GM12878 (cell line): ENCODE data around the gene SPDYE3.
"Not testable (repeated sequence)": the region's sequence is repeated elsewhere in the genome, so short reads cannot be mapped to it uniquely, and the experiment has no call there.

ENCODE experiments used
- EZH2 ChIP-seq: IDR thresholded peaks from 2 replicates; pipeline ENCODE4 v1.6.1; 2012; ENCODE audit warnings: low read depth, mild to moderate bottlenecking, control low read depth, inconsistent platforms, low read length, borderline replicate concordance; ENCODE audit not compliant: control insufficient read depth
- KAT2A ChIP-seq: conservative IDR thresholded peaks from 2 replicates; pipeline ENCODE4 v1.6.1; 2011; ENCODE audit warnings: low read depth, low read length; ENCODE audit not compliant: control insufficient read depth
- TBL1XR1 ChIP-seq: IDR thresholded peaks from 2 replicates; pipeline ENCODE4 v1.6.1; 2012; ENCODE audit warnings: low read depth, low read length, improper control_type of control experiment
- YY1 ChIP-seq: IDR thresholded peaks from 2 replicates; pipeline ENCODE4 v1.6.1; 2011; ENCODE audit warnings: low read depth, mild to moderate bottlenecking, low read length

- not testable (repeated sequence) for TF ChIP-seq EZH2, KAT2A, TBL1XR1, YY1
These were observed 16.7 kb downstream of the SPDYE3 start for GRCh38 chr7:100324194-100324593.
